Skeletal muscle cell (primary cell): ENCODE measurements around the gene KLHL17.

Source experiments
- DNase-seq: peaks from one replicate; pipeline ENCODE4 v3.0.0-alpha.2; 2010; ENCODE audit warnings: low read depth
- H3K4me3 ChIP-seq: 2 replicates; pipeline ENCODE4 v1.5.1; 2011; ENCODE audit warnings: low read depth, mild to moderate bottlenecking, control low read depth, low read length, moderate library complexity

KLHL17 gene

GRCh38 chr1:960363-961131 is at the start of gene KLHL17:
Gene KLHL17, plus strand, starts transcription at chr1:960584. Its CDS starts 110 bp downstream, at chr1:960694.
- peak within 1 kb of the TSS; percentile 74 for H3K4me3 ChIP-seq
- no peak for DNase-seq

- no peak for DNase-seq
These were observed 49.3 kb upstream of the KLHL17 start for GRCh38 chr1:910881-911721.

GRCh38 chr1:911875-912739 is 48.3 kb upstream of the KLHL17 start:
- no peak for DNase-seq
- H3K4me3 ChIP-seq: no peak overlapping the region

More at GRCh38 chr1:910881-911721, 49.3 kb upstream of the KLHL17 start:
- no peak overlapping the region for H3K4me3 ChIP-seq

GRCh38 chr1:912740-913301 is 47.6 kb upstream of the KLHL17 start:
- DNase-seq: no peak
- H3K4me3 ChIP-seq: no peak overlapping the region

GRCh38 chr1:913491-914130 is 46.8 kb upstream of the KLHL17 start:
- H3K4me3 ChIP-seq: no peak overlapping the region
- no peak for DNase-seq

- DNase-seq: no peak
These were observed 46.1 kb upstream of the KLHL17 start for GRCh38 chr1:914131-914890.

GRCh38 chr1:914891-915280 is 45.5 kb upstream of the KLHL17 start:
- DNase-seq: no peak
- H3K4me3 ChIP-seq: no peak overlapping the region

More at GRCh38 chr1:914131-914890, 46.1 kb upstream of the KLHL17 start:
- H3K4me3 ChIP-seq: no peak overlapping the region

- no peak overlapping the region for H3K4me3 ChIP-seq
- DNase-seq: no peak
These were observed 44.9 kb upstream of the KLHL17 start for GRCh38 chr1:915295-916172.

GRCh38 chr1:916173-917075 is 44.0 kb upstream of the KLHL17 start:
- H3K4me3 ChIP-seq: no peak overlapping the region
- DNase-seq: no peak

- H3K4me3 ChIP-seq: no peak overlapping the region
- no peak for DNase-seq
These were observed 43.3 kb upstream of the KLHL17 start for GRCh38 chr1:917076-917459.

GRCh38 chr1:917466-918091 is 42.8 kb upstream of the KLHL17 start:
- no peak overlapping the region for H3K4me3 ChIP-seq
- no peak for DNase-seq

GRCh38 chr1:918353-918752 is 42.0 kb upstream of the KLHL17 start:
- no peak overlapping the region for H3K4me3 ChIP-seq
- DNase-seq: no peak

- DNase-seq: no peak
- no peak overlapping the region for H3K4me3 ChIP-seq
These were observed 41.5 kb upstream of the KLHL17 start for GRCh38 chr1:918843-919242.

GRCh38 chr1:919271-919872 is 41.0 kb upstream of the KLHL17 start:
- H3K4me3 ChIP-seq: no peak overlapping the region
- no peak for DNase-seq

- no peak overlapping the region for H3K4me3 ChIP-seq
- no peak for DNase-seq
These were observed 40.4 kb upstream of the KLHL17 start for GRCh38 chr1:920010-920409.

- no peak for DNase-seq
- no peak overlapping the region for H3K4me3 ChIP-seq
These were observed 39.9 kb upstream of the KLHL17 start for GRCh38 chr1:920521-920920.
